GM19023 (cell line): ENCODE results near the gene NCCRP1.

ENCODE experiments used
- ATAC-seq: cut with Tn5 transposase; IDR thresholded peaks from one replicate; pipeline ENCODE4 v1.9.1; 2021; ENCODE audit warnings: mild to moderate bottlenecking, moderate library complexity; ENCODE audit not compliant: unreplicated experiment

Gene NCCRP1

DNA sequence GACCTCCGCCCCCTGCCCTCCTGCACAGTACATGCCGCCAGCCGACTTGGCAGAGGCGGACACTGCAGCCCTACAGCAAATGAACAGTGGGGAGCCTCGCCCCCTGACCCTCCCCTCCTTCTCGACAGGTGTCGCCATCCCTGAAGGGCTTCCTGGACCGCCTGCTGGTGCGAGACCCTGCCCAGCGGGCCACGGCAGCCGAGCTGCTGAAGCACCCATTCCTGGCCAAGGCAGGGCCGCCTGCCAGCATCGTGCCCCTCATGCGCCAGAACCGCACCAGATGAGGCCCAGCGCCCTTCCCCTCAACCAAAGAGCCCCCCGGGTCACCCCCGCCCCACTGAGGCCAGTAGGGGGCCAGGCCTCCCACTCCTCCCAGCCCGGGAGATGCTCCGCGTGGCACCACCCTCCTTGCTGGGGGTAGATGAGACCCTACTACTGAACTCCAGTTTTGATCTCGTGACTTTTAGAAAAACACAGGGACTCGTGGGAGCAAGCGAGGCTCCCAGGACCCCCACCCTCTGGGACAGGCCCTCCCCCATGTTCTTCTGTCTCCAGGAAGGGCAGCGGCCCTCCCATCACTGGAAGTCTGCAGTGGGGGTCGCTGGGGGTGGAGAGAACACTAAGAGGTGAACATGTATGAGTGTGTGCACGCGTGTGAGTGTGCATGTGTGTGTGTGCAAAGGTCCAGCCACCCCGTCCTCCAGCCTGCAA is 18.3 kb upstream of the NCCRP1 start:
- no peak for ATAC-seq

DNA sequence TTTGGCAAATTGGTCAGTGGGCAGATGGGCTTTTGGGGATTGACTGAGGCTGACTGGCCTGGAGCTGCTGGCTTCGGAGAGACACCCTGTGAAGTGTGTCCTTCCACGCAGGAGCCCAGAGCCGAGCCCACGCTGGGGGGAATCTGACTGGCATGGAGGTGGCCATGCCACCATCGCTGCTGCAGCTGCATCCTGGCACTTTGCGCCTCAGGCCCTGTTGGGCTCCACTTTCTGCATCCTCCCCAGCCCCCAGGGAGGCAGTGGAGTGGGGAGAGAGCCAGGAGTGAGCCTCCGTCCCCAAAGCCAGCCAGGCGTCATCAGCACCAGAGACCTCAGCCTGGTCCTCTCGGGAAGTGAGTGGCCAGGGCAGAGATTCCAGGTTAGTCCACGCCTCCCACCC is 17.0 kb upstream of the NCCRP1 start:
- ATAC-seq, result no peak

DNA sequence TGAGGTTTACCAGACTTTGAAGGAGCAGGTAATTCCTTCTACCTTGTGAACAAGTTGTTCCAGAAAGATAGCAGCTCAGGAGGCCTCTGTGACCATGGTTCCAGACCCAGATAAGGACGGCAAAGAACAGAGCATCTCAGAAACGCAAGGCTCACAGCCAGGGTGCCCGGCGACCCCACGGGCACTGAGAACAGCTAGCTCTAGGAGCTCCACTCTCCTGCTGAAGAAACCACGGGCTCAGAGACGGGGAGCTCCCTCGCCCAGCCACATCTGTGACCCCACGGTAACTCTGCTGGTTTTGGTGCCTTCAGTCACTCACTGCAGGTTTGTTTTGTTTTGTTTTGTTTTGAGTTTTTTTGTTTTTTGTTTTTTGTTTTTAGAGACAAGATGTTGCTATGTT is 16.0 kb upstream of the NCCRP1 start:
- no peak for ATAC-seq

DNA sequence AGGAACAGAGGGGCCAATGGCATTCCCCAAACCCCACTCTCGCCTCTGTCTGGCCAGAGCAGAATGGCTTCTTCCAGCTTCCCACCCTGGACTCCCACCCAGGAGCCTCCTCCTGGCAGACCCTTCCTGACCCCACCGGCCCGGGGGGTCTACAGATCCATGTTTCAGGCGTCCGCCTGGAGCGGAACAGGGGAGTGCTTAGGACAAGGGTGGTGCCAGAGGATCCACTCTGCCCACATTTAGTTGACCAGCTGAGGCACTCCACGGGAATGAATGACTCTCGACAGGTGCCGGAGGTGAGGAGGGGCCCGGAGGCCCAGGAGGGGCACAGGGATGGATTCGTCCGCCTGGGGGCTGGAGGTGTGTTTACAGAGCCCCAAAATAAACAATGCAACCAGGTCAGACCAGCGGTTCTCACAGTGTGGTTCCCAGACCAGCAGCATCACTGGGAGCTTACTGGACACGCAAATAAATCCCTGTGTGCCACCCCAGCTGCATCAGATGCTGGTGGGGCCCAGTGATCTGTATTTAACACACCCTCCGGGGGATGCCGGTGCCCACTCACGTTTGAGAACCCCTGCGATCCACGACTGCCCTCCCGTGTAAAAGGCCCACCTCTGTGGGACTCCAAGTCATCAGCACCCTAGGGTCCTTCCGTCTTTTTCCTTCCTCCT is 15.1 kb upstream of the NCCRP1 start:
- ATAC-seq, result no peak

DNA sequence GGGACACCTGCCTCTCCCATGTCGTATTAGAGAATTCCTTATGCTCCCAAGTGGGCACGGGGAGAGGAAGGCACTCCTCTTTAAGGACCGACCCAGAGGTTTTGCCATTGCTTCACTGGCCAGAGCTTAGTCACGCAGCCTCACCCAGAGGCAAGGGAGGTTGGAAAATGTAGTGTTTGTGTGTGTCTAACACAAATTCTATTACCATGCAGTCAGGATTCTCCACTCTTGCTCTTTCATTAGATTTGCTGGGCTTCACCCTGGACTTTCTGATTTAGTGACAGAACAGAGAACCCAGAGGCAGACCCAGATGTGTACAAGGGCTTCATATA is 14.6 kb upstream of the NCCRP1 start:
- ATAC-seq, result no peak

DNA sequence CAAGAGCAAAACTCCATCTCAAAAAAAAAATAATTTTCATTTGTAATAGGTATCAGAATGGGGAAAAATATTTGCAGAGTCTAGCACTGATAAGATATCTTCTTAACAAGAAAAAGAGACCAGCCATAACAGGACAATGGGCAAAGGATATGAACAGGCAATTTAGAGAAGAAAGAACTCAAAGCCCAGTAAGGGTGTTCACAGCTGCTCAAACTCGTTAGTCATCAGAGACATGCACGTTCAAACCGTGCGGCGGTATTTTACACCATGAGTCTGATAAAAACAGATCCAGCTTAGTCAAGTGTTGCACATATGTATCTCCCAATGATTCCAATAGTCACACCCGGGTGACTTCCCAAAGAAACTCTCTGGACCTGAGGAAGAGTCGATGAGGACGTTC is 13.7 kb upstream of the NCCRP1 start:
- ATAC-seq, result no peak

DNA sequence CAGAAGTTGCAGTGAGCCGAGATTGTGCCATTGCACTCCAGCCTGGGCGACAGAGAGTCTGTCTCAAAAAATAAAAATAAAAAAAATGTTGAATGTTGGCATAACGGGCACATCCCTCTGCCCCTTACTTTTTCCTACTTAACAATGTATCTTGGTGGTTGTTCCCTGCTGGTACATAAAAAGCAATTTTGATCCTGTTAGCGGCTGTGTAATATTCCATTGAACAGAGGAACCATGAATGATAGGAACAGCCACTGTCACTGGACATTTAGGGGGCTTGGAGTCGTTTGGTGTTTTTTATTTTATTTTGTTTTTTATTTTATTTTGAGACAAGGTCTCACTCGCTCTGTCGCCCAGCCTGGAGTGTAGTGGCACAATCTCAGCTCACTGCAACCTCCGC is 10.4 kb upstream of the NCCRP1 start:
- ATAC-seq, result no peak

DNA sequence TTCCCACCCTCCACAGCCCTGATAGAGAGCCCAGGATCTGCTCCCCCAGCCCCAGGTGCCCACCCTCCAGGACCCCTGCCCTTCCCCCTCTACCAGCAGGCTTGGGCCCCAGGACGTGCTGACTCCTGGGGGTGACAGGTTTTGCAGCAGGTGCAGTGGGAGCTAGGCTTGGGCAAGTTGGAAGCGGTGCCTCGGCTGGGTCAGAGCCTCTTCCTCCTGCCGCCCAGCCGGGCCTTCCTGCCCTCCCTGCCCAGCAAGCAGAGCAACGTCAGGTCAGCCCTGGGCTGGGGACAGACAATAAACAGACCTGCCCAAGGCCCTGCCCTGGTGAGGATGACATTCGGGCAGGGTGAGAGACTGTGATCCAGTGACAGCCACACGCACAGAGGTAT is 9.2 kb upstream of the NCCRP1 start:
- no peak for ATAC-seq

DNA sequence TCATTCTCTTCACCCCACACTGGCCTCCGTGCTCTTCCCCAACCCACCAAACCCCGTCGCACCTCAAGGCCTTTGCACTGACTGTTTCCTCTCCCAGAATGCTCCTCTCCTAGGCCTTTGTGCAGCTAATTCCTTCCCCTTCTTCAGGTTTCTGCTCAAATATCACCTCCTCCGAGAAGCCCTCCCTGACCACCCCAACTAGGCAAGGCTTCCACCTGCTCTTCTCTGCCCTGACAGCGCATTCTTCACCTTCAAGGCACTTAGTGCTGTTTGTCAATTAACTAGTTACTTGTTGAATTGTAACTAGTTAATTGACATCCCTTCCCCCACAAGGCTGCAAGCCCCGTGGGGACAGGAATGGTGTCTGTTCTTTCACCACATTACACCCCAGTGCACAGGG is 7.8 kb upstream of the NCCRP1 start:
- no peak for ATAC-seq

DNA sequence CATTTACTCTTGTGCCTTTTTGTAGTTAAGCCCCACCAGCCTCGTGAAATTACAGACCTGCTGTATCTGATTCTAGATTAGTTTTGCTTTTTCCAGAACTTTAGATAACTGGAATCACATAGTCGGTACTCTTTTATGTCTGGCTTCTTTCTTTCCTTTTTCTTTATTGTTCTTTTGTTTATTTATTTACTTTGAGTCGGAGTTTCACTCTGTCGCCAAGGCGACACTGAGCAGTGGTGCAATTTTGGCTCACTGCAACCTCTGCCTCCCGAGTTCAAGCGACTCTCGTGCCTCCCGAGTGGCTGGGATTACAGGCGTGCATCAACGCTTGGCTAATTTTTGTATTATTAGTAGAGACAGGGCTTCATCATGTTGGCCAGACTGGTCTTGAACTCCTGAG is 6.0 kb upstream of the NCCRP1 start:
- ATAC-seq, result no peak

DNA sequence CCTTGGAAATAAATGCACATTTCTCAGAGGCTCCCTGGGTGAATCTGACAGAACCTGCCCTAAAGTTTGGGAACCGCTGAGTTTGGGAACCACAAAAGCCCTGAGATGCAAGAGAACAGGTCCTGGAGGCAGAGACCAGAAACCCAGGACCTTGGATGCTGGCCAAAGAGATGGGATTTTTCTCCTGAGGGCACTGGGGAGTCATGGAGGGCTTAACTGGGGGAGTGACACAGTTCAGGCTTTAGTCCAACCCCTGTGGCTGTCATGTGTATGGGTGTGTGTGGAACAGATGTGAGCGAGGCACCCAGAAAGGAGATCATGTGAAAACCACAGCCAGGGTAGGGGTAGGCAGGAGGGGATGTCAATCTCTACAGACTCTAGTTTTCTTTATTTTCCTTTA is 3.9 kb upstream of the NCCRP1 start:
- ATAC-seq, result no peak

DNA sequence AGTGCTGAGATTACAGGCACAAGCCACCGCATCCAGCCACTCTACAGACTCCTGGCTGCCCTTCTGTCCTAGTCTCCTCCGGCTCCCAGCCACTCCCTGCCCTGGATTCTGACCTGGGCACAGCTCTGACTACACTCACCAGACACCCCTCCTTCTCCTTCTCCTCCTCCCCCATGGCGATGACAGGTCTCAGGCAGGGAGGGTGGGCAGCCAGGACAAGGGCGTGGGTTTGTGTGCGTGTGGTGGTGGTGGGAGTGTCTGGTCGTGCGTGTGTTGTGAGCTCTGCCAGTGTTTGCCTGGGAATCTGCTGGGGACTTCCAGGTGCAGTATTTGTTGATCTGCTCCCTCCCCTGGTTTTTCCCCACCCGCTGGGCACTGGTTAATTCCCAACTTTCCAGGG is 3.0 kb upstream of the NCCRP1 start:
- ATAC-seq, result no peak

DNA sequence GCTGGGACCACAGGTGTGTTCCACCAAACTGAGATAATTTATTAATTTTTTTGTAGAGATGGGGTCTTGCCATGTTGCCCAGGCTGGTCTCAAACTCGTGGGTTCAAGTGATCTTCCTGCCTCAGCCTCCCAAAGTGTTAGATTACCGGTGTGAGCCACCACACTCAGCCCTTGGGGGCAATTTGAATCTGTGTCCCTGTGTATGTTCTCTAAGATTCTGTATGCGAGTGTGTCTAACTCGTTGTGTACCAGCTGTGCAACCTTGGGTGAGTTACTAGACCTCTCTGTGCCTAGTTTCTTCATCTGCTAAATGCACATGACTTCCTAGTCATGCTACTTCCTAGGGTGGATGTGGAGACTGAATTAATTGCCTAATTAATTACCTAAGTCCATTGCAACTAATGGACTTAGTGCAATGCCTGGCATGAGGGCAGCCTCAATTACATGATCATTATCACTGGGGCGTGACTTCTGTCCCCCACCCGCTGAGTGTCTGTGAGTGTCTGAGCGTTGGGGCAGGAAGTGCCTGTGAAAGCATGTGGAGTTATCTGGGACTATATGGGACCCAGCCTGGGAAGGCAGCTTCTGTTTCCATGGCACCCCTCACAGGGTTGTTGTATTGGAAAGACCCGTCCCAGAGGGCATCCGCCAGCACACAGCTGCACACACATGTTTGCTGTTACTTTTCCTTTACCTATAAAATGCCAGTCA is 1.8 kb upstream of the NCCRP1 start:
- ATAC-seq, result no peak

DNA sequence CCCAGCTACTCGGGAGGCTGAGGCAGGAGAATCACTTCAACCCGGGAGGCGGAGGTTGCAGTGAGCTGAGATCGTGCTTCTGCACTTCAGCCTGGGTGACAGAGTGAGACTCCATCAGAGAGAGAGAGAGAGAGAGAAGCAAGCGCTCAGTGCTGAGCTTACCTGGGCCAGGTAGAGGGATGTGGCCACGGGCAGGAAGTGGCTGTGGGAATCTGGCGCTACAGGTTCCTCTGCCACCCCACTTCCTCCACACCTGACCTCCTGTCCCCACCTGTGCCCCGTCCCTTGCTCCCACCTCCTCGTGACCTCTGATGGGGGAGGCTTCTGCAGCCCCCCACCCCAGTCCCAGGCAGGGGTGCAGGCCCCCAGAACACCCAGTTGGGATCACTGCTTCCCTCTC is 1.0 kb upstream of the NCCRP1 start:
- no peak for ATAC-seq

DNA sequence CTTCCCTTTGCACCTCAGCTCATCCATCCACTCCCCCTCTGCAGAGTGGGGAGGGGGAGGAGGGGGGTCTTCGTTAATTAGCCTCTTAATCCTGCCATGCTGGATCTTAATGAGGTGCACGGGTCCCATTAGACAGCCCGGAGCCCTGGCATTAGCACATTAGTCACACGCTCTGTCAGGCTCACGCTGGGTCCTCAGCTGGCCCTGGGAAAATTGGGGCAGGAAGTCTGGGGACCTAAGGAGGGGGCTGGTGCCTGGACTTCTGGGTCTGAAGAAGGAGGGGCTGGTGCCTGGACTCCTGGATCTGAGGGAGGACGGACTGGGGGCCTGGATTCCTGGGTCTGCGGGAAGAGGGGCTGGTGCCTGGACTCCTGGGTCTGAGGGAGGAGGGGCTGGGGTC is 444 bp upstream of the NCCRP1 start:
- no peak for ATAC-seq

DNA sequence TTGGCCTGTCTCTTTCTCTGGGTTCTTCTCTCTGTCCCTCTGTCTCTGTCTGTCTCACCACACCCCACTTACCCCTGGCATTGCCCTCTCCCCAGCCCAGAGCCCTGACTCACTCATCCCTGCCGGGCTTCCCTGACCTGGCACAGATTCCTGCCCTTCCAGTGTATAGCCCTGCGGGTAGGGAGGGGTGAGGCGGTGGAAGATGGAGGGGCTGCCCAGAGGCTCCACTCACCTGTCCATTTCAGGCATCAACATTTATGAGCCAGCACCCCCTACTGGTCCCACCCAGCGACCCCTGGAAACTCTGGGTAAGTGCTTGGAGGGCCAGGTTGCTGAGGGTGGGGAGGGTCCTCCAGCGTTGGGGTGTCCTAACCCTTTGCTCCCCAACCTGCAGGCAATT is 1.0 kb downstream of the NCCRP1 start:
- ATAC-seq, result no peak

DNA sequence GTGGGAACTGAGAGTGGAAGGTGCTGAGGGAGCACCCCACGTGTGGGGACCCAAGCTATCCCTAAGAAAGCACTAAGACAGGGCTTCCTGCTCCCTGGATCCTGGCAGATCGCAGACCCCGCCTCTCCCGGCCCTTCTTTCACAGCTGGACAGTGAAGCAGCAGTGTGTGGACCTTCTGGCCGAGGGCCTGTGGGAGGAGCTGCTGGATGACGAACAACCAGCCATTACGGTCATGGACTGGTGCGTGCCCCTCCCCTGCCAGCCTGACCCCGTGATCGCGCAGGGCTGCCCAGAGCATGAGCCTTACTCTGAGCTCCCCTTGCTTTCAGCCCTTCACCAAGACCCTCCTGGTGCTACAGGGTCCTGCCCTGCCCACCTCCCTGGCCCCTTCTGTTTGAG is 2.3 kb downstream of the NCCRP1 start:
- no peak for ATAC-seq

DNA sequence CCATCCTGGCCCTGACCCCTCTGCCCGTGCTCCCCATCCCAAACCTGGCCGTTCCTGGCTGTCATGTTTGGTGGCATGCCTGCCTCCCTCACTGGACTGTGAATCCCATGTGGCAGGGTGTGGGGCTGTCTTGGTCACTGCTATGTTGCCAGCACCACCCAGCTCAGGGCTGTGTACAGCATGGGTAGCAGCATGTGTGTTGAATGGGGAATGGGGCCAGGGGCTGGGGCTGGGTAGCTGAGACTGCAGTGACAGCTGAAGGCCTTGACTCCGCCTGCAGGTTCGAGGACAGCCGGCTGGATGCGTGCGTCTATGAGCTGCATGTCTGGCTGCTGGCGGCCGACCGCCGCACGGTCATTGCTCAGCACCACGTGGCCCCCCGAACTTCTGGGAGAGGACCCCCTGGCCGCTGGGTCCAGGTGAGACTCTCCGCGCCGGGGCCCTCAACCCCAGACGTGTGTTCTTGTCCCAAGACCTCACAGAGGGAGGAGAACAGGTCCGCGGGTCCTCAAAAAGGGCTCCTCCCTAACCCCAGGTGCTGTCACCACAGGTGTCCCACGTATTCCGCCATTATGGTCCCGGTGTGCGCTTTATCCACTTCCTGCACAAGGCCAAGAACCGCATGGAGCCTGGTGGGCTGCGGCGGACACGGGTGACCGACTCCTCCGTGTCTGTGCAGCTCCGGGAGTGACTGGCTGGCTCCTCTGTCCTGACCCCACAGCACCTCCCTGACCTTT is 3.5 kb downstream of the NCCRP1 start:
- no peak for ATAC-seq

DNA sequence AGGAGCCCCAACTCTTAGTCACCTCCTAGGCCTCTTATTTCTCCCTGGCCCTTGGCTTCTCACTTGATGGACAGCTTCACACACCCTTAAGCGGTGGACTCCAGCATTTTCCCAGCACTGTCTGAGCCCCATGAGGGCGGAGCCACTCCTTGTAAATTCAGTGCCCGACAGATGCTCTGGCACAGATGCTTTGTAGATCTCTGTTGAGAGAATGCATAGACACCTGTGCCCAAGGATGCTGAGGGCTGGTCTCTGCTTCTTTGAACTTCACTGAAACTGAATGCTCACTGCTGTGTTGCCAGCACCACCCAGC is 4.0 kb downstream of the NCCRP1 start:
- no peak for ATAC-seq

DNA sequence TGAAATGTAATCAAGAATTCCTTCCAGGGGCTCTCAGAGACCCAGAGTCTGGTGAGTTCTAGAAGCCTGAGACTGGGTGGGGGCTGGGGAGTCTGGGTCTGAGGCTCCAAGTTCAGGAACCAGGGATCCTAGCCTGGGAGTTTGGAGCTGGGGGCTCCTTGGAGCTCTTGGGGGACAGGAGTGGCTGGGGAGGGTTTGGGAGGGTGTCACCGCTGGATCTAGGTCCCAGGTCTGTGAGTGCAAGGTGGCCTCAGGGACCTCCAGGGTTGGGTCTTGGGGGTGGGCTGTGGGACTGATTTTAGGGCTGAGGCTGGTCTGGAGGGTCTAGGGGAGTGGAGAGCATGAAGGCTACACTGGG is 6.2 kb downstream of the NCCRP1 start:
- ATAC-seq, result no peak

DNA sequence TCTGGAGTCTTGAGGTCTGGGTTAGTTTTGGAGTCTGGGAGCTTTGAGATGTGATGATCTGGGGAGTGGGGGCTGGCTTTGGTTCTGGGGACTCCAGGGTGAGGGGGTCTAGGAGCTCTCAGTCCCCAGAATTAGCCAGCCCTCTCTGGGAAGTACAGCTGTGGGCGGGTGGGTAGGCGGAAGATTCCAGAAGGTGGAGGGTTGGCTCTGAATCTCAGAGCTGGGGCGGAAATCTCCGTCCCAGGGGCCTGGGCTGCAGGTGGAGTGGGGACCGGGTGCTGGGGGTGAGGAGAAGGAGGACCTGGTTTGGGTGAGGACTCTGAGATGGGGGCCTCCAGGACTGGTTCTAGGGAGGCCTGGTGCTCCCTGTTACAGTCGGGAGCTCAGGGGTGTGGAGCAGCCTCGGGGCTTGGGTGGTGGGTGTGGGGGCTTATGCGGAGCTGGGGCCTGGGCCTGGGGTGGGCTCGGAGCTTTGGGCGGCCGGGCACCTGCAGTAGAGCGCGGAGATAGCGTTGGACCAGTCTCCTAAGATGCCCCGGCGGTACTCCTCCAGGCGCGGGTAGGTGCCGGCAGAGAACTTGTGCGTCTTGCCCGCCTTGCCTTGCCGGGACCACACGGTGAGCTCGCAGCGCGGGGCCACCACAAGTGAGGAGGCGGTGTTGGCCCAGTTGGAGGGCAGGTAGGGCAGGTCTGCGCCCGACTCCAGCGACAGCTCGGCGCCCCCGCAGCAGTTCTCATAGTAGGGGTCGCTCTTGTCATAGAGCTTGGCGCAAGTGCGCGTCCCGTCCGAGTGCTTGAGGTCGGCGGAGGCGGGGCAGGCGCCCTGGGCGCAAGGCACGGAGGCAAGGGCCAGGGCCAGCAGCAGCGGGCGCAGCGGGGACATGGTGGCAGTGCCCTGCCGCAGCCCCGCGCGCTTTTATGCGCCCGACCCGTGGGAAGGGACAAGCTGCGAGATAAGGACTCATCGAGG is 6.9 kb downstream of the NCCRP1 start, which contains the start of gene SYCN:
SYCN (minus strand) TSS at position 892 of the 970 bp plus-strand sequence; CDS start at position 883, 9 bp downstream.
- no peak for ATAC-seq
